Duodenal mucosa (tissue), 2 donors: ENCODE measurements around the gene GEMIN4.

Experiments
- H3K27ac ChIP-seq: one replicate; pipeline ENCODE4 v1.7.0; 2013; ENCODE audit warnings: low read depth, low read length
- H3K27me3 ChIP-seq, 2 donors: one replicate each; pipeline ENCODE4 v1.7.0; 2013; ENCODE audit warnings: low read length in 2 of 2, control low read depth in 1 of 2; ENCODE audit not compliant: insufficient read depth in 2 of 2, control insufficient read depth in 1 of 2
- H3K36me3 ChIP-seq, 2 donors: one replicate each; pipeline ENCODE4 v1.7.0; 2013; ENCODE audit warnings: low read length in 2 of 2, control low read depth in 1 of 2; ENCODE audit not compliant: insufficient read depth in 2 of 2, control insufficient read depth in 1 of 2
- H3K4me1 ChIP-seq, 2 donors: one replicate each; pipeline ENCODE4 v1.7.0; 2013; ENCODE audit warnings: low read length in 2 of 2, control low read depth in 1 of 2; ENCODE audit not compliant: insufficient read depth in 2 of 2, control insufficient read depth in 1 of 2
- H3K4me3 ChIP-seq, 2 donors: one replicate each; pipeline ENCODE4 v1.7.0; 2013; ENCODE audit warnings: low read length in 2 of 2, low read depth in 1 of 2
- H3K9ac ChIP-seq, 2 donors: one replicate each; pipeline ENCODE4 v1.7.0; 2013; ENCODE audit warnings: low read length in 2 of 2, low read depth in 1 of 2
- H3K9me3 ChIP-seq, 2 donors: one replicate each; pipeline ENCODE4 v1.7.0; 2013; ENCODE audit warnings: low read length in 2 of 2, control low read depth in 1 of 2; ENCODE audit not compliant: control insufficient read depth in 1 of 2

GEMIN4 gene

GRCh38 chr17:752002-752619 is at the start of gene GEMIN4:
GEMIN4 (minus strand) TSS chr17:752264; CDS start chr17:752142, 122 bp downstream.
- peak within 1 kb of the TSS; percentile 77 to 85 for H3K9ac ChIP-seq
- H3K4me3 ChIP-seq: peak within 1 kb of the TSS; percentile 88 to 89
- H3K27ac ChIP-seq: peak within 1 kb of the TSS; percentile 47
- H3K27me3 ChIP-seq: no peaks in the 10 kb centered on the region
- no peaks in the 10 kb centered on the region for H3K9me3 ChIP-seq
- peaks cover 16 to 25% of the 10 kb centered on the region in 2 donors for H3K4me1 ChIP-seq
- peaks cover 12 to 19% of the 10 kb centered on the region in 2 donors for H3K36me3 ChIP-seq

GRCh38 chr17:801660-802059 is 49.6 kb upstream of the GEMIN4 start:
- Histone ChIP-seq H3K27ac (no peak overlapping the region), H3K4me3 (no peak overlapping the region), H3K9ac (no peak overlapping the region), H3K4me1 (no peaks in the 10 kb centered on the region), H3K27me3 (no peaks in the 10 kb centered on the region), H3K9me3 (no peaks in the 10 kb centered on the region), H3K36me3 (no peaks in the 10 kb centered on the region)

GRCh38 chr17:800446-801242 is 48.6 kb upstream of the GEMIN4 start:
- H3K27me3 ChIP-seq: no peaks in the 10 kb centered on the region
- H3K4me1 ChIP-seq: no peaks in the 10 kb centered on the region
- H3K9ac ChIP-seq: no peak overlapping the region
- no peak overlapping the region for H3K4me3 ChIP-seq
- no peaks in the 10 kb centered on the region for H3K36me3 ChIP-seq
- H3K9me3 ChIP-seq: no peaks in the 10 kb centered on the region
- no peak overlapping the region for H3K27ac ChIP-seq

GRCh38 chr17:799261-799660 is 47.2 kb upstream of the GEMIN4 start:
- Histone ChIP-seq H3K4me3 (no peak overlapping the region), H3K4me1 (peaks cover 0 to 8% of the 10 kb centered on the region in 2 donors), H3K36me3 (no peaks in the 10 kb centered on the region), H3K27ac (no peak overlapping the region), H3K9me3 (no peaks in the 10 kb centered on the region), H3K27me3 (no peaks in the 10 kb centered on the region), H3K9ac (no peak overlapping the region)

- no peak overlapping the region for H3K9ac ChIP-seq
- no peaks in the 10 kb centered on the region for H3K27me3 ChIP-seq
- H3K4me3 ChIP-seq: no peak overlapping the region
- H3K4me1 ChIP-seq: peaks cover 0 to 8% of the 10 kb centered on the region in 2 donors
- H3K36me3 ChIP-seq: no peaks in the 10 kb centered on the region
- H3K27ac ChIP-seq: no peak overlapping the region
- H3K9me3 ChIP-seq: no peaks in the 10 kb centered on the region
These were observed 46.2 kb upstream of the GEMIN4 start for GRCh38 chr17:798246-798645.

GRCh38 chr17:797236-797840 is 45.3 kb upstream of the GEMIN4 start:
- no peaks in the 10 kb centered on the region for H3K27me3 ChIP-seq
- H3K4me3 ChIP-seq: no peak overlapping the region
- H3K27ac ChIP-seq: no peak overlapping the region
- H3K9ac ChIP-seq: no peak overlapping the region
- no peaks in the 10 kb centered on the region for H3K9me3 ChIP-seq
- peaks cover 5% of the 10 kb centered on the region in 2 donors for H3K36me3 ChIP-seq
- H3K4me1 ChIP-seq: peaks cover 0 to 8% of the 10 kb centered on the region in 2 donors

- H3K27ac ChIP-seq: no peak overlapping the region
- H3K36me3 ChIP-seq: peaks cover 6 to 12% of the 10 kb centered on the region in 2 donors
These were observed 44.5 kb upstream of the GEMIN4 start for GRCh38 chr17:796609-797008.

GRCh38 chr17:795721-796120 is 43.7 kb upstream of the GEMIN4 start:
- Histone ChIP-seq H3K4me1 (peaks cover 0 to 8% of the 10 kb centered on the region in 2 donors), H3K27me3 (no peaks in the 10 kb centered on the region), H3K9me3 (no peaks in the 10 kb centered on the region), H3K4me3 (no peak overlapping the region), H3K27ac (no peak overlapping the region), H3K9ac (no peak overlapping the region), H3K36me3 (peaks cover 6 to 21% of the 10 kb centered on the region in 2 donors)

More at GRCh38 chr17:796609-797008, 44.5 kb upstream of the GEMIN4 start:
- no peak overlapping the region for H3K4me3 ChIP-seq
- H3K9me3 ChIP-seq: no peaks in the 10 kb centered on the region
- H3K9ac ChIP-seq: no peak overlapping the region
- H3K4me1 ChIP-seq: peaks cover 0 to 8% of the 10 kb centered on the region in 2 donors
- H3K27me3 ChIP-seq: no peaks in the 10 kb centered on the region

GRCh38 chr17:795276-795675 is 43.2 kb upstream of the GEMIN4 start:
- Histone ChIP-seq H3K4me3 (peak overlapping the region in 1 of 2 donors; percentile 34), H3K36me3 (peaks cover 6 to 22% of the 10 kb centered on the region in 2 donors), H3K27ac (no peak overlapping the region), H3K9ac (no peak overlapping the region), H3K27me3 (no peaks in the 10 kb centered on the region), H3K4me1 (peaks cover 0 to 8% of the 10 kb centered on the region in 2 donors), H3K9me3 (no peaks in the 10 kb centered on the region)

GRCh38 chr17:794876-795275 is 42.8 kb upstream of the GEMIN4 start:
- H3K27ac ChIP-seq: no peak overlapping the region
- peaks cover 0 to 8% of the 10 kb centered on the region in 2 donors for H3K4me1 ChIP-seq
- H3K27me3 ChIP-seq: no peaks in the 10 kb centered on the region
- peak overlapping the region in 1 of 2 donors; percentile 34 for H3K4me3 ChIP-seq
- H3K9ac ChIP-seq: no peak overlapping the region
- peaks cover 6 to 26% of the 10 kb centered on the region in 2 donors for H3K36me3 ChIP-seq
- no peaks in the 10 kb centered on the region for H3K9me3 ChIP-seq
